Measurements from ENCODE around the gene MRPL58.

GRCh38 chr17:74964246-74964761, 48.2 kb upstream of the MRPL58 start:
- TF ChIP-seq CTCF (IDR thresholded peaks at IDR 0.05), result no peak
- TF ChIP-seq POLR2A (IDR thresholded peaks at IDR 0.05), result no peak
